HG02610 (cell line): Measurements from ENCODE around the gene MATN4.

Experiments used
- ATAC-seq: cut with Tn5 transposase; IDR thresholded peaks from one replicate; pipeline ENCODE4 v1.9.1; 2021; ENCODE audit warnings: mild to moderate bottlenecking, moderate library complexity; ENCODE audit not compliant: unreplicated experiment

Gene MATN4

GRCh38 chr20:45257161-45257560, 50.9 kb downstream of the MATN4 start:
- no peak for ATAC-seq

DNA sequence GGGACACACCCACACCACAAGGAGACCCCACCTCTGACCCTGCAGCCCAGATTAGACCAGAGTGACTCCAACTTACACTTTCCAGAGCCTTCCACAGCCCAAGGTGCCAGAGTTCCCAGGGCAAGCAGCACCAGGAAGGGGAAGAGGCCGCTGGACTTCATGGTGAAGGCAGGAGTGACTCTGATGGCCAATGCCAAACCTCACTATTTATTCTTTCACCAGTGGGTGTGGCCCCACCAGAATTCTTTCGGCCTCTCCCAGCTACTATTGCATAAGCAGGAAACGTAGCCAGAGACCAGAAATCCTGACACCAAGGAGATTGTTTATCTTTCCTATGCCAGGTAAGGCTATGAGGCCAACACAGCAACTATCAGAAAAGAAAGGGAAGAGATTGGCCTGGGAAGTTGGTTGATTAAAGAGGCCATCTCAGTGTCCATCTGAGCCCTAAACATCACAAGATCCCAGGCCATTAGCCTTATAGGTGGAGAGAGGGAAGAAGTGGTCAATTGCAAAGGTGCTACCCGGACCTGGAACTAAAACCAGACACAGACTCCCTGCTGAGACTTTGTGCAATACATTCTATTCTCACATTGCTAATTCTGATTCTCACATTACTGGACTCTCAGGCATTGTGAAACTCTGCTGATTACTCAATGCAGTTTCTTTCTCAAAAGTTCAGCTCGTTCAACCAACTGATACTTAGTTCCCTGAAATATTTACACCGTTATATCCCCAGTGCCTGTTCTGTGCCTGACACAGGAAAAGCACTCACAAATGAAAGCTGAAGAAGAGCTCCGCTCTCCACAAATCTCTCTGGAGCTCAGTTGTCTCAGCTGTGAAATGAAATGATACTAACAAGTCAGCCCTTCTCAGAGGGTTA, 53.5 kb downstream of the MATN4 start, which contains the start of gene SLPI:
Gene SLPI, minus strand, starts transcription at position 182 of the 880 bp plus-strand sequence. Its CDS starts 21 bp downstream, at position 161.
- ATAC-seq: no peak

DNA sequence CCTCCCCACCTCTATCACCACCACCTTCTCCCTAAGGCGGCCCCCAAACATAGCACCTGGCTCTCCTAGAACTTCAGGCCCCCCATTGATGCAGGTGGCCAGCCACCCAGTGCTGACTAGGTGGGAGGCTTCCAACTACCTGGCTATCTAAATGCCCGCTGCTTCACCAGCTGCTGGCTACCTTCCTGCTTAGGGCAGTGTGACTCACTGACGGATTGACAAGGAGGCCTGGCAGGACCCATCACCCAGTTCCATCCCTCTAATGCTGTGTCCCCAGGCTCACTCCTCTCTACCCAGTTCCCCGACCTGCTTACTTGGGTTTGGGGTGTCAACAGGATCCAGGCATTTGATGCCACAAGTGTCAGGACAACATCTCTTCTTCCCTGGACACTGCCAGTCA, 54.8 kb downstream of the MATN4 start:
- ATAC-seq: no peak

GRCh38 chr20:45251884-45252560, 56.1 kb downstream of the MATN4 start:
- no peak for ATAC-seq

DNA sequence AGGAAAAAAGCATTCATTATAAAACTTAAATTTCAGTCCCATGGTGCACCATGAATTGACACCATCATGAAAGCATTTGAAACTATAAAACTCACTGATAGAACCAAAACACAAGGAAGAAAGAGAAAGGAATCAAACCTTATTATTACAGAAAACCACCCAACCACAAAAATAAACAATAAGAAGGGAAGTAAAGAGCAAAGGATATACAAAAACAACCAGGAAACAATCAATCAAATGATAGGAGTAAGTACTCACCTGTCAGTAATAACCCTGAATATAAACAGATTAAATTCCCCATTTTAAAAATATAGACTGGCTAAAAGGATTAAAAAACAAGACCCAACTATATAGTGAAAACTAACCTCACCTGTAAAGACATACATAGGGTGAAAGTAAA, 59.5 kb downstream of the MATN4 start:
- ATAC-seq: no peak

DNA sequence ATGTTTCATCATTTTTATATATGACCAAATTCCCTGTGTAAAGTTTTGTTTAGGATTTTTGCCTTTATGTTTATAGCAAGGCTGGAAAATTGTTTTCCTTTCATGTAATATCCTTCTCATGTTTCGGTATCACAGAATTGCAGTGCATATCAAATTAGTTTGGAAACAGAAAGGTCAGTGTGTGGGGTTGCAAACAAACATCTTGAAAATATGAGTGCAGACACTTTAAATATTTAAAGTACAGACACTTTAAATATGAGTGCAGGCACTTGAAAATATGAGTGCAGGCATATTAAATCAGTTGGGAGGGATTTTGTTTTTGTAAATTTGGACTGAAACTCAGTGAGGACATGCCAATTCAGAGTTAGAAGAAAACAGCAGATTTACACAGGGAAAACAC, 60.2 kb downstream of the MATN4 start:
- ATAC-seq: no peak

DNA sequence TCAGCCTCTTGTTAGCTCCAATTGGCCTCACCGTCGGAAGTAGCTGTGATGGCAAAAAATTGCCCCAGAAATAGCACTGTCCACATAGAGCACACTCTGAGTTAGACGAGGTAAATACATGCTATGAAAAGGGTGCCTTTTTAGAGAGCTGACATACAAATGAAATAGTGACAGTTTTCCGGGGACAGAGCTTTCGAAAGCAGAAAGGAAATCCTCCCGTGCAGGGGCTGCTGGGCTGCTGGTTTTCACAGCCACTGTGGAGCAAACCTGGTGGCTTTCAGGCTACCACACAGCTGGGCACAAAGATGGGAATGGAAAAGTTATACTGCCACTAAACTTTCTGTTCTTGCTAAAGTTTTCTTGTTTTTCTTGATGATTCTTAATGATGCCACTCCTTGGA, 62.0 kb downstream of the MATN4 start:
- ATAC-seq: no peak
